NB4 (cell line): ENCODE results near the gene GSTO2.

ENCODE experiments used
- DNase-seq: peaks from one replicate; pipeline ENCODE4 v3.0.0; 2010; ENCODE audit warnings: low read depth
- H3K4me3 ChIP-seq: one replicate; pipeline ENCODE4 v1.5.1; 2011; ENCODE audit warnings: mild to moderate bottlenecking, low read depth, low read length, moderate library complexity
- MAX ChIP-seq: IDR thresholded peaks from 2 replicates; pipeline ENCODE4 v1.6.1; 2011; ENCODE audit warnings: low read depth, low read length
- MYC ChIP-seq: IDR thresholded peaks from 2 replicates; pipeline ENCODE4 v1.6.1; 2011; ENCODE audit warnings: low read depth, low read length
- POLR2A ChIP-seq: IDR thresholded peaks from 2 replicates; pipeline ENCODE4 v1.6.1; 2011; ENCODE audit warnings: mild to moderate bottlenecking; ENCODE audit not compliant: insufficient read length; ENCODE audit errors: extremely low read depth
- TF ChIP-seq, protein P1 (sequence below): IDR thresholded peaks from one replicate; pipeline ENCODE4 v1.5.1; 2012; ENCODE audit warnings: low read depth, low read length

Gene GSTO2

DNA sequence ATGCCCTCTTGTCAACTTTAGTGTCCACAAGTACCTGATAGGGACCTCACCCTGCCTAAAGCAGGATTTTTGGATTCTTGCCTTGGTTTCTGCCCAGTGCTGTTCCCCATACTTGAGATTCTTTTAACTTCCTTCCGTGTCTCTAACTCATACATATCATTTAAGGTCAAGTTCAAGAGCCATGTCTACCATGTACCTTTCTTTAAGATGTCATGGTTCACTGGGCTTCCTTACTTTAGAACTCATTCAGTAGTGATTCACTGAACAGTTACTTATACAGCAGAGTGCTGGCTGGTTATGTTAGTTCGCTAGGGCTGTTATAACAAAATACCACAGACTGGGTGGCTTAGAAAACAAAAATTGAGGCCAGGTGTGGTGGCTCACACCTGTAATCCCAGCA lies 79.6 kb downstream of the GSTO2 start:
- no peak overlapping the region for H3K4me3 ChIP-seq
- no peak for DNase-seq
- TF ChIP-seq MYC: no peak
- TF ChIP-seq, protein P1, sequence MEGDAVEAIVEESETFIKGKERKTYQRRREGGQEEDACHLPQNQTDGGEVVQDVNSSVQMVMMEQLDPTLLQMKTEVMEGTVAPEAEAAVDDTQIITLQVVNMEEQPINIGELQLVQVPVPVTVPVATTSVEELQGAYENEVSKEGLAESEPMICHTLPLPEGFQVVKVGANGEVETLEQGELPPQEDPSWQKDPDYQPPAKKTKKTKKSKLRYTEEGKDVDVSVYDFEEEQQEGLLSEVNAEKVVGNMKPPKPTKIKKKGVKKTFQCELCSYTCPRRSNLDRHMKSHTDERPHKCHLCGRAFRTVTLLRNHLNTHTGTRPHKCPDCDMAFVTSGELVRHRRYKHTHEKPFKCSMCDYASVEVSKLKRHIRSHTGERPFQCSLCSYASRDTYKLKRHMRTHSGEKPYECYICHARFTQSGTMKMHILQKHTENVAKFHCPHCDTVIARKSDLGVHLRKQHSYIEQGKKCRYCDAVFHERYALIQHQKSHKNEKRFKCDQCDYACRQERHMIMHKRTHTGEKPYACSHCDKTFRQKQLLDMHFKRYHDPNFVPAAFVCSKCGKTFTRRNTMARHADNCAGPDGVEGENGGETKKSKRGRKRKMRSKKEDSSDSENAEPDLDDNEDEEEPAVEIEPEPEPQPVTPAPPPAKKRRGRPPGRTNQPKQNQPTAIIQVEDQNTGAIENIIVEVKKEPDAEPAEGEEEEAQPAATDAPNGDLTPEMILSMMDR: no peak
- TF ChIP-seq POLR2A: no peak
- no peak for TF ChIP-seq MAX

- no peak for TF ChIP-seq POLR2A
- TF ChIP-seq, protein P1: no peak
- peak; percentile 69 for DNase-seq
- H3K4me3 ChIP-seq: no peak overlapping the region
These were observed 80.7 kb downstream of the GSTO2 start for GRCh38 chr10:104349623-104350126.

- no peak overlapping the region for H3K4me3 ChIP-seq
- TF ChIP-seq POLR2A: no peak
- TF ChIP-seq, protein P1: peak; percentile 48
- DNase-seq: peak; percentile 77
These were observed 81.2 kb downstream of the GSTO2 start for GRCh38 chr10:104350127-104350635.

GRCh38 chr10:104351061-104351702 lies 82.2 kb downstream of the GSTO2 start:
- no peak overlapping the region for H3K4me3 ChIP-seq
- TF ChIP-seq MYC: no peak
- peak; percentile 87 for DNase-seq

- TF ChIP-seq POLR2A: no peak
- TF ChIP-seq MYC: no peak
- TF ChIP-seq, protein P1: no peak
- TF ChIP-seq MAX: no peak
- no peak for DNase-seq
- H3K4me3 ChIP-seq: no peak overlapping the region
These were observed 82.9 kb downstream of the GSTO2 start for GRCh38 chr10:104351919-104352318.

DNA sequence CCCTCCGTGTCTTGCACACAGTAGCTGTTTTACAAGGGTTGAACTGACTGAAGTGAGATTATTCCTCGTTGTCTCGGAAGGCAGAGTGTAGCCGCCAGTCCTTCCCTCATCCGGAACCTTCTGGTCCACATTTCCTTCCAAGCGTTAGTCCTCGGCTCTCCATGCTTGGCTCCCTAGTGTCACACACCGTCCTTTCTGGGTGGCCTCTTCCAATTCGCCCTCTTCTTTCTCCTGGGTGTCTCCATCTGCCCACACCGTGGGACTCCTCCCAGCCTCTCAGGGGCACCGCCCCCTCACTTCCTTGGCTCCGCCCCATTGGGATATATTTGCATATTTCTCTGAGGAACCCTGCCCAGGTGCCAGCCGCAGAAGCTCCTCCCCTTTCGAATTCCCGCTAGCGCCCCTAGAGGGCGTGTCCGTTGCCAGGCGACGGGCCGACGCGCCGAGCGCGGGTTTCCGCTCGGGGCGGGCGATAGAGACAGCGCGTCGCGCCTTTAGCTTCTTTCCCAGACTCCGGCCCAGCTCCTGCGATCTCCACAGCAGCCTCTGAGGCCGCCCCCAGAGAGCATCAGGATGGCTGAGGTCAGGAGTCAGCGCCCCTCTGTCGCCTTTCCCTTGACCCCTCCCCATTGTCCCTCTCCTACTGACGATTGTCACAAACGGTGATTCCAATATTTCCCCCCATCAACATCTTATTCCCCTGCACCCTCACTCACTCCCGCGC lies 84.5 kb downstream of the GSTO2 start, which contains the start of gene CFAP58:
CFAP58 (plus strand) TSS at position 509 of the 724 bp plus-strand sequence; CDS start at position 574, 65 bp downstream.
- H3K4me3 ChIP-seq: peak within 1 kb of the TSS; percentile 40
- TF ChIP-seq MYC: no peak
- TF ChIP-seq, protein P1: peak; percentile 60
- peak; percentile 88 for DNase-seq
